K562 (cell line): ENCODE data around the gene LCLAT1. TPM values are rescaled to one million over a fixed set of nuclear protein-coding genes. Genes with fewer than 3 reads are reported as not detected.

ENCODE experiments used
- ATAC-seq: fragments of 200-7000 bp; cut with Tn5 transposase; 3 replicates; pipeline ENCODE4 v1.9.1; 2020; ENCODE audit warnings: moderate library complexity
- BruUV-seq: library from RNA; stranded (reverse); fragments of 400-500 nt; replicated peaks from 2 replicates; lab custom pipeline; 2021; lab: Mats Ljungman, UMichigan
- CTCF ChIA-PET: fragments of 300-600 bp; formaldehyde crosslinking; extraction: SDS; loops from one replicate; lab custom pipeline; 2021; ENCODE audit warnings: low intra/inter-chr PET ratio; lab: Yijun Ruan, JAX
- POLR2A ChIA-PET: fragments of 300-600, 350-650 bp; sonication (Branson Sonifier 250); formaldehyde crosslinking; extraction: SDS; loops from one replicate; lab custom pipeline; 2021; ENCODE audit warnings: antibody characterized with exemption, inconsistent platforms; lab: Yijun Ruan, JAX
- DNase-seq, 4 experiments: peaks; one replicate each; pipeline versions ENCODE4 v3.0.0 to v3.0.0-alpha.2; 2011 to 2018; ENCODE audit warnings: low spot score in 3 of 4, mixed read lengths in 3 of 4; ENCODE audit errors: extremely low read depth in 1 of 4
- FAIRE-seq: peaks from 2 replicates; lab custom pipeline; 2011; peaks lifted over from hg19 to GRCh38; lab: Jason Lieb, UNC
- H2AFZ ChIP-seq: 2 replicates; pipeline ENCODE4 v1.6.0; 2011; ENCODE audit warnings: low read depth, low read length, control low read depth, inconsistent platforms
- H3K27ac ChIP-seq: fragments of 200-600 bp; 3 replicates; pipeline ENCODE4 v1.8.0; 2011; ENCODE audit warnings: low read depth, mild to moderate bottlenecking, control low read depth, inconsistent platforms, low read length, moderate library complexity, mixed read lengths; ENCODE audit errors: extremely low read depth
- H3K27me3 ChIP-seq, 2 experiments: fragments of 300-600 bp in 1 of 2; 2 replicates in 1 of 2; 3 replicates in 1 of 2; pipeline versions ENCODE4 v1.6.0 to v1.8.0; 2011; ENCODE audit warnings: inconsistent platforms in 2 of 2, low read length in 2 of 2, mild to moderate bottlenecking in 1 of 2, mixed read lengths in 1 of 2, moderate library complexity in 1 of 2; ENCODE audit not compliant: control insufficient read depth in 2 of 2, insufficient read depth in 2 of 2
- H3K36me3 ChIP-seq: fragments of 300-600 bp; 3 replicates; pipeline ENCODE4 v1.8.0; 2011; ENCODE audit warnings: mild to moderate bottlenecking, low read length, inconsistent platforms; ENCODE audit not compliant: control insufficient read depth, insufficient read depth
- H3K4me1 ChIP-seq, 2 experiments: fragments of 200-600 bp in 1 of 2; replicated peaks in 1 of 2; 2 replicates in 1 of 2; 3 replicates in 1 of 2; pipeline versions ENCODE4 v1.5.1 to v1.8.0; 2011; ENCODE audit warnings: inconsistent platforms in 2 of 2, low read length in 2 of 2, mild to moderate bottlenecking in 1 of 2, mixed read lengths in 1 of 2, moderate library complexity in 1 of 2; ENCODE audit not compliant: control insufficient read depth in 2 of 2, insufficient read depth in 2 of 2
- H3K4me2 ChIP-seq: 2 replicates; pipeline ENCODE4 v1.6.1; 2011; ENCODE audit warnings: low read length, control low read depth, inconsistent platforms, mixed read lengths; ENCODE audit not compliant: insufficient read depth
- H3K4me3 ChIP-seq: fragments of 200-600 bp; sonication (generic), shearing (Covaris generic); 2 replicates; pipeline ENCODE4 v1.5.1; 2016; ENCODE audit warnings: control low read depth, inconsistent platforms
- H3K79me2 ChIP-seq: fragments of 200-600 bp; 3 replicates; pipeline ENCODE4 v1.8.0; 2011; ENCODE audit warnings: low read length, inconsistent platforms; ENCODE audit not compliant: control insufficient read depth, insufficient read depth
- H3K9ac ChIP-seq, 2 experiments: 2 replicates each; pipeline versions ENCODE4 v1.6.0 to v1.6.1; 2011; ENCODE audit warnings: low read depth in 2 of 2, low read length in 2 of 2, control low read depth in 1 of 2, inconsistent platforms in 1 of 2, mild to moderate bottlenecking in 1 of 2, mixed read lengths in 1 of 2; ENCODE audit not compliant: insufficient read depth in 1 of 2
- H3K9me1 ChIP-seq: one replicate; pipeline ENCODE4 v1.6.0; 2011; ENCODE audit warnings: inconsistent platforms, mild to moderate bottlenecking, low read length, moderate library complexity; ENCODE audit not compliant: control insufficient read depth, insufficient read depth
- H3K9me3 ChIP-seq: replicated peaks from 2 replicates; pipeline ENCODE4 v1.5.1; 2011; ENCODE audit warnings: low read depth, low read length, inconsistent platforms; ENCODE audit not compliant: control insufficient read depth, insufficient read depth
- H4K20me1 ChIP-seq: replicated peaks from 2 replicates; pipeline ENCODE4 v1.6.1; 2011; ENCODE audit warnings: low read length, inconsistent platforms, mixed read lengths; ENCODE audit not compliant: control insufficient read depth, insufficient read depth
- ATF1 ChIP-seq, 2 experiments: fragments of 450-650 bp in 1 of 2; IDR thresholded peaks; 2 replicates each; pipeline ENCODE4 v1.6.1; 2016; ENCODE audit warnings: missing compliant biosample characterization in 1 of 2, missing genetic modification characterization in 1 of 2
- CBX1 ChIP-seq: sonication (generic); IDR thresholded peaks from 2 replicates; pipeline ENCODE4 v1.6.1; 2016; ENCODE audit warnings: antibody characterized with exemption, low read depth, mild to moderate bottlenecking
- E2F5 ChIP-seq: sonication (generic); formaldehyde crosslinking; IDR thresholded peaks from 2 replicates; pipeline ENCODE4 v1.8.0; 2022; ENCODE audit warnings: mild to moderate bottlenecking, missing genetic modification reagents
- GTF2B ChIP-seq: IDR thresholded peaks from 2 replicates; pipeline ENCODE4 v1.6.1; 2011; ENCODE audit not compliant: insufficient read length; ENCODE audit errors: extremely low read depth
- IRF9 ChIP-seq: fragments of 450-650 bp; IDR thresholded peaks from 2 replicates; pipeline ENCODE4 v1.6.1; 2016; ENCODE audit warnings: missing biosample characterization, missing genetic modification characterization
- KLF13 ChIP-seq: fragments of 450-650 bp; IDR thresholded peaks from 2 replicates; pipeline ENCODE4 v1.6.1; 2016; ENCODE audit warnings: missing genetic modification characterization, low read depth, mild to moderate bottlenecking, missing compliant biosample characterization, moderate library complexity, borderline replicate concordance
- MECOM ChIP-seq: fragments of 250-450 bp; sonication (Bioruptor Pico); IDR thresholded peaks from 2 replicates; pipeline ENCODE4 v1.8.0; 2022; ENCODE audit warnings: inconsistent platforms
- NFXL1 ChIP-seq: fragments of 450-650 bp; formaldehyde crosslinking; IDR thresholded peaks from 2 replicates; pipeline ENCODE4 v1.4.0; 2021; ENCODE audit warnings: mild to moderate bottlenecking
- PCBP2 ChIP-seq: fragments of 200-400 bp; formaldehyde crosslinking; IDR thresholded peaks from 2 replicates; pipeline ENCODE4 v1.6.1; 2018; ENCODE audit warnings: low read length, low read depth, mild to moderate bottlenecking, moderate library complexity; ENCODE audit not compliant: poor library complexity, severe bottlenecking
- PPARD ChIP-seq: fragments of 250-450 bp; sonication (Bioruptor Pico); IDR thresholded peaks from 2 replicates; pipeline ENCODE4 v1.8.0; 2022; ENCODE audit warnings: inconsistent platforms, mild to moderate bottlenecking, moderate library complexity
- RBM14 ChIP-seq: fragments of 200-400 bp; formaldehyde crosslinking; IDR thresholded peaks from 2 replicates; pipeline ENCODE4 v1.6.1; 2018; ENCODE audit warnings: low read depth, mild to moderate bottlenecking, low read length, moderate library complexity, borderline replicate concordance; ENCODE audit not compliant: insufficient read depth
- SMARCC2 ChIP-seq: fragments of 450-650 bp; IDR thresholded peaks from 2 replicates; pipeline ENCODE4 v1.6.1; 2017; ENCODE audit warnings: antibody characterized with exemption, moderate library complexity, mild to moderate bottlenecking, low read depth
- TRIM24 ChIP-seq, 2 experiments: fragments of 450-650 bp; IDR thresholded peaks; 2 replicates each; pipeline ENCODE4 v1.6.1; 2016
- ZBTB12 ChIP-seq: fragments of 250-450 bp; sonication (Bioruptor Pico); IDR thresholded peaks from 2 replicates; pipeline ENCODE4 v1.4.0; 2020
- ZNF217 ChIP-seq: sonication (generic); formaldehyde crosslinking; IDR thresholded peaks from 2 replicates; pipeline ENCODE4 v1.8.0; 2022; ENCODE audit warnings: mild to moderate bottlenecking, missing genetic modification reagents
- WGBS: fragments of 100-300 bp; shearing (Covaris generic); methylation state at CpG from one replicate; pipeline ENCODE4 v1.1.6; 2016; ENCODE audit warnings: low coverage, mixed read lengths; ENCODE audit not compliant: insufficient coverage; ENCODE audit errors: missing lambda C conversion rate; 5-methylcytosine and 5-hydroxymethylcytosine counted together
- in situ Hi-C: fragments of 300-500 bp; cut with MboI; formaldehyde crosslinking; loops from 4 replicates; pipeline ENCODE4 v1.15.0; 2018; ENCODE audit warnings: inconsistent platforms, mixed read lengths
- intact Hi-C: fragments of 100-400 bp; cut with micrococcal nuclease; formaldehyde crosslinking; loops from 2 replicates; pipeline ENCODE4 v1.14.2; 2022
- polyA plus RNA-seq, 8 experiments: library from polyadenylated mRNA; depleted of rRNA in 4 of 8; stranded (reverse) in 5 of 8; unstranded in 3 of 8; fragments of >200 nt; fragmentation: Nextera tagmentation in 2 of 8; fragmentation: Illumina TruSeq in 1 of 8; extraction: Ambion mirVana in 2 of 8; extraction: Trizol in 1 of 8; gene quantifications; 2 replicates each; pipeline versions ENCODE4 v1.2.1 to v1.2.3, GENCODE V29; 2011 to 2014; ENCODE audit warnings: inconsistent platforms in 1 of 8, missing spikeins in 1 of 8
- total RNA-seq, 7 experiments: library from RNA; depleted of rRNA in 6 of 7; stranded (reverse); fragments of >200 nt in 6 of 7; fragmentation: Illumina TruSeq in 2 of 7; extraction: Trizol in 2 of 7; gene quantifications; 2 replicates each; pipeline versions ENCODE4 v1.2.1 to v1.2.3, GENCODE V29; 2011 to 2021; ENCODE audit warnings: low replicate concordance in 1 of 7

LCLAT1 gene
- total and polyA plus RNA-seq, 9 of the 15 experiments (the other 6 are each of a cell fraction or from before 2014, with no cell fraction given): 8.9 to 63.3 (median 25.4) TPM

- in situ Hi-C loops: no loop called here
- intact Hi-C loops: no loop called here
- Histone ChIP-seq H3K4me1 (no peaks in the 10 kb centered on the region), H3K9me3 (no peaks in the 10 kb centered on the region), H3K36me3 (no peaks in the 10 kb centered on the region), H3K9ac (no peak overlapping the region), H2AFZ (no peak overlapping the region), H3K79me2 (no peaks in the 10 kb centered on the region), H3K27ac (no peak overlapping the region), H4K20me1 (no peaks in the 10 kb centered on the region), H3K4me2 (no peak overlapping the region), H3K9me1 (no peaks in the 10 kb centered on the region), H3K27me3 (peaks cover 4 to 8% of the 10 kb centered on the region in 2 experiments; a peak in 4 of 5 replicates), H3K4me3 (no peak overlapping the region)
- TF ChIP-seq MECOM (CRISPR knock-in tag) (no peak), CBX1 (no peak), GTF2B (no peak), PPARD (no peak), SMARCC2 (no peak), RBM14 (no peak), KLF13 (tag) (no peak), ZBTB12 (CRISPR knock-in tag) (no peak), TRIM24 (IDR thresholded peaks at IDR 0.05) (no peak), ZNF217 (CRISPR knock-in tag) (no peak), IRF9 (tag) (no peak), E2F5 (CRISPR knock-in tag) (no peak), PCBP2 (no peak), ATF1 (CRISPR knock-in tag; IDR thresholded peaks at IDR 0.05) (no peak), ATF1 (tag; IDR thresholded peaks at IDR 0.05) (no peak), NFXL1 (CRISPR knock-in tag) (no peak)
- ChIA-PET CTCF (no interaction called here), POLR2A (interaction anchor here (0.5 to 0.9 kb wide), 2 partner anchors 9 to 335 kb away, joined by 3 to 6 read pairs; no protein-coding TSS in a partner anchor)
- no TSS peak for BruUV-seq
- ATAC-seq (no peak), DNase-seq (no peak), FAIRE-seq (no peak)
- WGBS: 8% methylated on average over 7 of the region's 7 CpGs
Observed at GRCh38 chr2:30412684-30413570, 34.1 kb upstream of the LCLAT1 start.
